Measurements from ENCODE around the gene ALK.

Gene ALK

GRCh38 chr2:29351916-29352591, 569.3 kb downstream of the ALK start:
- TF ChIP-seq GATA2 (IDR thresholded peaks at IDR 0.05; ENCODE audit: low read depth, low read length) (no peak), GATA3 (IDR thresholded peaks at IDR 0.05; ENCODE audit: low read depth, low read length) (no peak)

- TF ChIP-seq GATA2 (IDR thresholded peaks at IDR 0.05; ENCODE audit: low read depth, low read length) (no peak), GATA3 (IDR thresholded peaks at IDR 0.05; ENCODE audit: low read depth, low read length) (no peak)
These were observed 570.1 kb downstream of the ALK start for GRCh38 chr2:29351248-29351647.

DNA sequence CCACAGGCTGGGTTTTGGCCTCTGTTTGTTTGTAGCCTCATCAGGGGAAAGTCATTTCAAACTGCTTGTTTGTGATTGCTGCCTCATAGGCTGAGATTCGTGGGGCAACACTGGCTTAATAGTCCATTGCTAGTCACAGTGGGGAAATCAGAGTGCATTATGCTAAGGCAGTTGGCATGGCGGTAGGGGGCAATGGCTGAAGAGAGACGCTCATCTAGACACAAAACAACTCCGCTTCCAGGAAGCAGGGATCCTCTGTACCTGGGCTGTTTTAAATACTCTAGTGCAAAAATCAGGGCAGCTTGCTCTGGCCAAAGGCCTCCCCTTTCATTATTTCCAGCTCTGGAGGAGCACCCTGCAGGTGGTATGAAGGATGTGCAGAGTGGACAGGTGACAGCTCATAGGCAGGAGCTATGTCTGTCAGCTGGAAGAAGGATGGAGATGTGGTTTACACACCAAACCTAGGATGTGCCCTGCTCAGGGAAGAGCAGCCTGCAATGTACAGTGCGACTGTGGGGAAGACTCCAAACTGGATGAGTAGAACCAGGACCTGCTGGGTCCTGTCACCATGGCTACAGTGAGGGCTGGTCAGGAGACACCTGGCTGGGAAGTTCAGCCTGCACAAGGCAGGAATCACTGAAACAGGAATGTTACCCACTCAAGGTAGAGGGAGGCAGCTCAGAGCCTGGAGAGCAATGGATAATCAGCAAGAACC, 571.9 kb downstream of the ALK start:
- no peak for TF ChIP-seq GATA3 (IDR thresholded peaks at IDR 0.05; ENCODE audit: low read depth, low read length)
- TF ChIP-seq GATA2 (IDR thresholded peaks at IDR 0.05; ENCODE audit: low read depth, low read length): no peak

DNA sequence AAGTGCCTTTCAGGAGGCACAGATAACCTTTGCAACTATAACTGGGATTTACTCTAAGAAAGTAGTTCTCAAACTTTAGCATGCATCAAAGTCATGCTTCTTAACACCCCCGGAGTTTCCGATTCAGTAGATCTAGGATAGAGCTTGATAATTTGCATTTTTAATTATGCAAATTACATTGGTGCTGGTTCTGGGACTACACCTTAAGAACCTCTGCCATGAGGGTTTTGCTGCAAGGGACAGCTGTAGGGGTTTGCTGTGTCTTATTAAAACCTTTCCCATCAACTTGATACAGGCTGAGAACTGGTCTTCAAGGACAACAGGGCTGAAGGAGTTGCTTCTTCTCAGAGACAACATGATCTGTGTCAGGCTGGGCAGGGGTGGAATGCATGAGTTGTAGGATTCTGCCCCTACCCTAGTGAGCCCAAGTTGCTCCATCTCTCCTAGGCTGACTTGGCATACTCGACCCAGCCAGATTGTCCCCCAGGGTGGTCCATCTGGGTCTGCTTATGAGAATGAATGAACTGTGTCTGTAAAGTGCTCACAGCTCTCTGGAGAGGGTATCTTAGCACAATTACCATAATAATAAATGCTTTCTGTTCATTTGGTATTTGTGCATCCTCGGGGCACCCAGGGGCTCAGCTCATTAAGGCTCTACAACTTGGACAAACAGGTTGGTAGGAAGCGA, 573.5 kb downstream of the ALK start:
- no peak for TF ChIP-seq GATA3 (IDR thresholded peaks at IDR 0.05; ENCODE audit: low read depth, low read length)
- no peak for TF ChIP-seq GATA2 (IDR thresholded peaks at IDR 0.05; ENCODE audit: low read depth, low read length)

GRCh38 chr2:29345236-29345635, 576.1 kb downstream of the ALK start:
- TF ChIP-seq GATA3 (IDR thresholded peaks at IDR 0.05; ENCODE audit: low read depth, low read length) (no peak), GATA2 (IDR thresholded peaks at IDR 0.05; ENCODE audit: low read depth, low read length) (no peak)

GRCh38 chr2:29343830-29344229, 577.6 kb downstream of the ALK start:
- no peak for TF ChIP-seq GATA2 (IDR thresholded peaks at IDR 0.05; ENCODE audit: low read depth, low read length)
- TF ChIP-seq GATA3 (IDR thresholded peaks at IDR 0.05; ENCODE audit: low read depth, low read length): no peak

DNA sequence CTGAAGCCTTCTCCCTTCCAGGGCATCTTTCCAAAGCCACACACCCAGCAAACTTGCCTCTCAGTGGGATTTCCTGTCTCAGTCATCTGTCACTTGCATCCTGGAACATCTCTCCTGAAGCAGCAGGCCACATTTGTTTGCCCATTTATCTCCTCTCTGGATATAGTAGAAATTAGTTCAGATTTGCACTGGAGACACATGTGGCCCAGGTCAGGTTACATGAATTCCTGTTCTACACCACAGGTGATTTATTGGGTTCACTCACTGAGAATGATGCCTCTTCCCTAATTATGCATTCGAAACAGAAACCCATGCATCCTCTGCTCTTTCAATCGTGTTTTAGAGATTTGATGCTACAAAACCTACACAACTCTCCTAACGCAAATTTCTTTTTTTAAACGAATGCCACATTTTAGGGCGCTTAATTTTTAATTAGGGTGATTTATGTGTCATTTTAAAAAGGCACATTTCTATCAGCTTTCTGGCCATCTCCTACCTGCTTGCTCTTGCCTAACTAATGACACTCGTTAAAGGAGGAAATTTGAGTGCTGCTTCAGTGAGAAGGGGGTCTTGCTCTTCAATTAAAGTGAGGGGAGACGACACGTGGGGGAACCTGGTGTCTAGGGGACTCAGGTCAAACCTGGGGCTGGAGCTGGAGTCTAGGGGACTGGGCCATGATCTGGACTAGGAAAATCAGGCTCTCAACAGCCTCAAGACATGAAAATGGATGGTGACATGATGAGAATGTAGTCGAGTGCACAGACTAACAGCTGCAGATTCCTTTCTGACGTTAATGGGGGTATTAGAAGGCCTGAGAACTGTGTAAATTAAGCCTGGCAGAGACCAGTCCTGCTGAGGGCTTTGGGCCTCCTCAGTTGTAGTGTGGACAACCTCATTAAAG, 584.8 kb downstream of the ALK start:
- no peak for TF ChIP-seq GATA3 (IDR thresholded peaks at IDR 0.05; ENCODE audit: low read depth, low read length)
- TF ChIP-seq GATA2 (IDR thresholded peaks at IDR 0.05; ENCODE audit: low read depth, low read length): no peak

DNA sequence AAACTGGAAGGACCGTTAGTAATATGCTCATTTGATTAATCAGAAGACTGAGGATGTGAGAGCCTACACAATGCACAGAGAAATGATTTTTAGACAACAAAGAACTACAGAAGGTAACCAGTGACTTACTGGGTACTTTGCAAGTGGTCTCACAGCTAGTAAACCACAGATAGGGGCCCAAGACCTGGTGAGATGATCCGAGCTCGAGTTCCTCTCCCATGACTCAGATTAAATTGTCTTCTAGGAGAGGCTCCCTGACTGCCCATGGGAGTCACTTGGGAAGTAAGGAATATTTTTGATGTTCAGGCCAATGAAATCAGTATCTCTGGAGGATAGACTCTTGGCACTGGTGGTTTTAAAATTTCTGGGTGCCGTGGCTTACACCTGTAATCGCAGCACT, 586.0 kb downstream of the ALK start:
- no peak for TF ChIP-seq GATA3 (IDR thresholded peaks at IDR 0.05; ENCODE audit: low read depth, low read length)
- TF ChIP-seq GATA2 (IDR thresholded peaks at IDR 0.05; ENCODE audit: low read depth, low read length): no peak

DNA sequence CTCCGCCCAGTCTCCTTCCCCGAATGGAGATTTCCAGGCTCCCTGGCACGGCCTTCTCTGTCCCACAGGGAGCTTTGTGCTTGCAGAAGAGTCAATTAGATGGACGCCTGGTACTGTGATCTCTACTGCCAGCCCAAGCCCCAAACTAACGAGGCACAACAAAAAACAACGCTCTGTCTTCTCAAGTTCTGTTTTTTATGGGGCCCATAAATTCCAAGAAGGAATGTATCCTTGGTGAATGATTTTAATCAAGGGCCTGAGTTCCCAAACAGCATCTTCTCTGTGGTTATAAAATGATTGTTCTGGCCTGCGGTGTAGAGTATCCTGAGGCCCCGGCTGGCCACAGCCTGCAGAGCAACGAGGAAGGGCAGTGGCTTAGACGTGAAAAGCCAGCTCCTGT, 586.7 kb downstream of the ALK start:
- no peak for TF ChIP-seq GATA3 (IDR thresholded peaks at IDR 0.05; ENCODE audit: low read depth, low read length)
- no peak for TF ChIP-seq GATA2 (IDR thresholded peaks at IDR 0.05; ENCODE audit: low read depth, low read length)

DNA sequence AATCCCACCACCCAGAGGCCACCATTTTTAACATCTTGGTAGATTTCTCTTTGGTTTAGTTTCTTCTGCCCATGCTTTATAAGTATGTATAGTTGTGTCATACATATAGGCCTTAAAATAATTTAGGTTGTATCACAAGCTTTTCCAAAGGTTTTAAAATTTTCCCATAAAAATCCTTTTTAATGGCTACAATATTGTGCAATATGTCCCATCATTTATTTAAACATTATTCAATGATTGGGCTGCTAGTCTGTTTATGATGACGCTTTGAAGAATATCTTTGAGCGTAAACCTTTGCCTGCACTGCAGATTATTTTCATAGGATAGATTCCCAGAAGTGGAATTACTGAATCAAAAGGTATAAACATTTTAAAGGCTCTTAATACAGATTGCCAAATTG, 588.8 kb downstream of the ALK start:
- no peak for TF ChIP-seq GATA3 (IDR thresholded peaks at IDR 0.05; ENCODE audit: low read depth, low read length)
- no peak for TF ChIP-seq GATA2 (IDR thresholded peaks at IDR 0.05; ENCODE audit: low read depth, low read length)

- no peak for TF ChIP-seq GATA2 (IDR thresholded peaks at IDR 0.05; ENCODE audit: low read depth, low read length)
These were observed 591.5 kb downstream of the ALK start for GRCh38 chr2:29329899-29330298.

GRCh38 chr2:29326926-29327325, 594.5 kb downstream of the ALK start:
- TF ChIP-seq GATA2 (IDR thresholded peaks at IDR 0.05; ENCODE audit: low read depth, low read length) (no peak), GATA3 (IDR thresholded peaks at IDR 0.05; ENCODE audit: low read depth, low read length) (no peak)

GRCh38 chr2:29325544-29325943, 595.8 kb downstream of the ALK start:
- TF ChIP-seq GATA2 (IDR thresholded peaks at IDR 0.05; ENCODE audit: low read depth, low read length) (no peak), GATA3 (IDR thresholded peaks at IDR 0.05; ENCODE audit: low read depth, low read length) (no peak)

DNA sequence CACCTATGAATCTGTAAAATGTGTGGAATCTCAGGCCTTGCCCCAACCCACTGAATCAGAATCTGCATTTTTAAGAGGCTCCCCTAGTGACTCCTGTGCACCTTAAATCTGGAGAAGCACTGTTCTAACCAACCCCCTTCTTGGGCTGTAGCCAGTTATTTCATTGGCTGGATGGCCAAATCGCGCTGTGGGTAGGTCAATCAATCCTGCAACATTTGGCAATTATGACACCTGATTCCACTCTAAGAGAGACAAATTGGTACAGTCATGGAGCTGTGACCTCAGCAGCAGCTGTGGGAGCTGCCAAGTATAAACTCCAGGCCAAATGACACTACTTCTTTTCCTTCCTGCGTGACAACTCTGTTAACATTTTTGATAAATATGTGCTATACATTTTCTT, 597.4 kb downstream of the ALK start:
- TF ChIP-seq GATA2 (IDR thresholded peaks at IDR 0.05; ENCODE audit: low read depth, low read length) (no peak), GATA3 (IDR thresholded peaks at IDR 0.05; ENCODE audit: low read depth, low read length) (no peak)
